HG03460 (cell line): ENCODE measurements around the gene MTHFSD.

Source experiments
- ATAC-seq: cut with Tn5 transposase; IDR thresholded peaks from one replicate; pipeline ENCODE4 v1.9.1; 2021; ENCODE audit not compliant: unreplicated experiment

MTHFSD gene

DNA sequence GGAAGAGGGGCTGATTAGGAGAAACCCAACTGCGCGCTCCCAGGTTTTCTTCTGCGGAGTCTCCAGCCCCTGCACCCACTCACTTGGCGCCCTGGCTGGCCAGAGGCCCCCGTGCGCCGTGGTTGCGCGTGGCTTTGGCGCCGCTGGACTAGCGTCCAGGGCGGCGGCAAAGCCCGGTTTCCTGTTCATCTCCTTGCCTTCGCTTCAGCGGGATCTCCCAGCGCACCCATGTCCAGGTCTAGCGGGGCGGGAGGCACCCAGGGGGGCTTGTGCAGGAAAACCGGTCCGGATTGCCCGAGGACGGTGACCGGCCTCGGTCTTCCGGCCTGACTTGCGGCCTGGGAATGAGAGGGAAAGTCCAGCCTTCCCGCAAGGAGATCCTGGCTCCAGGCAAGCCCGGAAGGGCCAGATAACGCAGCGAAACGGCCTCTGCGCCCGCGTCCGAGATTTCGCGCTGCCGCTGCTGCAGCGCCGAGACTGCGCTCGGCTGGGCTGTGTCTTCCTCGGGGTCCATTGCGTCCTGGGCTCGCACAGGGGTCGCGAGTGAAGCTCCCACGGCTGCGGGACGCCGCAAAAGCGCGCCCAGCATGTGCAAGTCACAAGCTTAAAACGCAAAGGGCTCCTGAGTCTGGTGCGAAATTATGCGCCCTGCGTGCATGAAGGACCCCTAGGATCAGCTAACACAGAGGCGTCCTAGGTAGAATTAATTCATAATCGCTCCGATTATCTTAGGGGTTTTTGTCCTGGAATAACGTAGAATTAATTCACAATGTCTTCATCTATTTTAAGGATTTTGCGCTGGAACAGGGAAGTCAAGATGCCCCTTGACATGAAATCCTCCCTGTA, 39.0 kb downstream of the MTHFSD start:
- ATAC-seq = no peak

- ATAC-seq = no peak
These were observed 39.6 kb downstream of the MTHFSD start for GRCh38 chr16:86515413-86515776.

GRCh38 chr16:86514481-86515376, 40.3 kb downstream of the MTHFSD start:
- no peak for ATAC-seq

GRCh38 chr16:86513471-86514277, 41.4 kb downstream of the MTHFSD start:
- ATAC-seq = no peak

DNA sequence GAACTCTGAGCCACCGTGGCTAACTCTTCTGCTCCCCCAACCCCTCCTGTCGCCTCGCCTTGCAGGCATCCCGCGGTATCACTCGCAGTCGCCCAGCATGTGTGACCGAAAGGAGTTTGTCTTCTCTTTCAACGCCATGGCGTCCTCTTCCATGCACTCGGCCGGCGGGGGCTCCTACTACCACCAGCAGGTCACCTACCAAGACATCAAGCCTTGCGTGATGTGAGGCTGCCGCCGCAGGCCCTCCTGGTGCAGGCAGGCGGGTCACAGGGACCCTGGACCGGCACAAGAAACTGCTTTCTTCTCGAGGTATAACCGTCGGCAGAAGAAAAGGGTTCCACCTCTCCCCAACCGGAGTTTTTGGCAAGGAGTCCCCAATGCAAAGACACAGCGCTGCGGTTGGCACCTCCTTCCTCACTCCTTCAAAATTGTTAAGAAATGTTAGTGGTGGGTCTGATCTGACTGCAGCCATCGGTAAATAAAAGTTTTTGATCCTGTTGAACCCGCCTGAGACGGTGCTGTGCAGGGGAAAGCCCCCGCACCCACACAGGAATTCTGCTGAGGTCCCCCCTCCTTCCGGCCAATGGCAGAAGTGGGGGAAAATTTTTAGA, 42.1 kb downstream of the MTHFSD start:
- no peak for ATAC-seq

DNA sequence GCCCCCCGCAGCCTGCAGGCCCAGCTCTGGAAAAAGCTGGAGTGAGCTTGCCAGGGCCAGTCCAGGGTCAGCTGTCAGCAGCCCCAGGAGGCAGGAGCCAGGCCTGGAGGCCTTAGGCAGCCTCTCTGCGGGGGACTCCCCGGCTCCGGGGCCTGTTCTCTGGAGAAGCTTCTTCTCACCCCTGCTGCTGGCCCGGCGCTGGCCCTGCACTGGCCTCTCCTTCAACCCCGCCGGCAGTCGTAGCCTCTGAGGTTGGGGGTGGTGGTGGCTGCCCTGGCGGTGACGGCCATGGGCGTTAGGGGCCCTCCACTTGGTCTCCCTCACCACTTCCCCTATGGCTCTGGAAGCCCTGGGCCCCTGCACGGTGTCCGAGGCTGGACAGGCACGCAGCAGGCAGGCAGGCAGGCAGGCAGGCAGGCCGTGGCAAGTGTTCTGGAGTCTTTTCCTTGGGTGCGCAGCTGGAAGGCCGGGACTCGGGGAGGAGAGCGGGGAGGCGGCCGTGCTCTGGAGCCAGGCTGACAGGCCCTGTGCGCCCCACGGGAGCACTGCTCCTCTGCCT, 42.7 kb downstream of the MTHFSD start:
- ATAC-seq = no peak

- no peak for ATAC-seq
These were observed 43.5 kb downstream of the MTHFSD start for GRCh38 chr16:86511317-86512161.

- no peak for ATAC-seq
These were observed 44.4 kb downstream of the MTHFSD start, which contains the start of gene FOXF1 for GRCh38 chr16:86510465-86511261. Gene FOXF1 (plus strand): TSS chr16:86510527. CDS start chr16:86510570, 43 bp downstream.

GRCh38 chr16:86509759-86510464, 45.1 kb downstream of the MTHFSD start:
- no peak for ATAC-seq

- no peak for ATAC-seq
These were observed 45.9 kb downstream of the MTHFSD start for GRCh38 chr16:86508947-86509758.

DNA sequence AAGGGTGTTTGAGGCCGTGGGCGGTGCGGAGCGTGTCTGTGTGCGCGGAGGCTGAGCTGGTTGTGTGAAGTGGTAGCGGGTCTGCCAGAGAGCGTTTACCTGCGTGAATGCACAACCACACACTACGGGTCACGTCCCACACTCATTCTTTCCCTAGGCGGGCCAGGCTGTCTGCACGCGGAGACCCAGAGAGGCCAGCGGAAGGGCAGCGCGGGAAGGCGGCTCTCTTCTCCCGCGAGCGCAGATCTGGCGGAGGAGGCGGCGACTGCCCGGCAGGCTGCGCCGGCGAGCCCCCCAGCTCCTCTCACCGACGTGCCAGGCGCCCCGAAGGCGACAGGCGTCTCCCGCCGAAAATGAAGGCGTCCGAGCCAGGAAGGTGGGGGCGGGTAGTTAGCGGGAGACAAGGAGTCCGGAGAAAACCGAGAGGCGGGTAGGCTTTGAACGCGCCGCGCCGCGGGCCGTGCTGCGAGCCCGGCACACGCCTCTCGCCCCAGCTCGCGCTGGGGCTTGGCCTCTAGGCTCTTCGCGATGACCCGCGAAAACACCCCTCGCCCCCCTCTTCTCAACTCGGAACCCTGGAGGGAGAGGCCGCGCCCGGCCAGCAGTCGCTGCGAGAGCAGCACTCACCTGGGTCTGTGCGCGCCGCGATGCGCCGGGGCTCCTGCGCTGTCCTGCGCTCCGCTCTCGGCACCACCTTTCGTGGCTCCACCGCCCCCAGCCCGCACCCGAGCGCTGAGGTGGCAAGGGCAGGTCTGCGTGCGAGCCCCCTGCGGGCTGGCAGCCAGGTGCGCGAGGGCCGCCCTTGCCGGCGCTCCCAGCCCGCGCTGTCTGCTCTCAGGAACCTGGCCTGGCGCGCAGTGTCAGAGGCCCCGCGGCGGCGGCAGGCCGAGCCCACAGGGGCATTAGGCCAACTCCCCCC, 46.7 kb downstream of the MTHFSD start:
- no peak for ATAC-seq

DNA sequence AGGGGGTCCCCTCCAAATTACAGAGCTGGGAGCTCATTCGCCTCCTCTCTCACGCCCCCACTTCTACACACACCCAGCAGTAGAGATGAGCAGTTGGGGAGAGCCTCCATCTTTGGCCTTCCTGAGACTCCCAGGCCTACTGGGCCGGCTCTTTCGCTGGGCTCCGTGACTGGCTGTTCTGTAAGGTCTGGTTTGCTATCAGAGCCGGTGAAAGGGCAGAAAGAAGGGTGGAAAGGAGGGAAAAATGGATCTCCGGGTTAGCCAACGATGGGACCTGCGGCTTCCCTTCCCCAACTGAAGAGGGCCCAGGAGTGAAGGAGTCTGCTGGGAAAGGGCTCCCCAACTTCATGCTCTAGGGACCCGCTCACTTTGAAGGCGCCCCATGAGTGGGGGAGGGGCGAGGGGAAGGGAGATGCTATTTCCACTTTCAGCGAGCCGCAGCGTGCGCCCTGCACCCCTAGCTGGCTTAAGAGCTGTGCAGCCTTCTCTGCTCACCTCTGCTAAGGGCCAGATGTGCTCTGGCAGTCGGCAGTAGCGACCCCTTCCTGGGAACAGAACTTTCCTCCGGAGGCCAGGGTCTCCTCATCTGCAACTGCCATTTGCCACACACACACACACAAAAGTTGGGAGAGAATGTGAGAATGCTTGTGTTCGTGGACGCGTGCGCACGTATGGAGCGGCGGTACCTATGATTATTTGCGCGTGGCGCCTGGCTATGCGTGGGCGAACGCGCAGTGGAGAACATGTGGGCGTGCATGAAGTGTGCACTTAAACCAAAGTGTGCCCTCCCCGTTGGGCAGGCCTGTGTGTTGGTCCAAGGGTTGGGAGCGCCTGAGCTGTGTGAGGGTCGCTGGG, 47.6 kb downstream of the MTHFSD start:
- no peak for ATAC-seq

GRCh38 chr16:86505899-86506864, 48.9 kb downstream of the MTHFSD start:
- no peak for ATAC-seq
